HL-60 (cell line): ENCODE data around the gene DDX23.

Experiments used
- GABPA ChIP-seq: IDR thresholded peaks from 2 replicates; pipeline ENCODE4 v1.6.1; 2012; ENCODE audit warnings: low read depth
- POLR2AphosphoS5 ChIP-seq: IDR thresholded peaks from 2 replicates; pipeline ENCODE4 v1.6.1; 2012; ENCODE audit warnings: low read depth
- TF ChIP-seq, protein P1 (sequence below): IDR thresholded peaks from 2 replicates; pipeline ENCODE4 v1.6.1; 2012; ENCODE audit warnings: low read depth; ENCODE audit not compliant: insufficient replicate concordance
- TF ChIP-seq, protein P2 (sequence below): IDR thresholded peaks from one replicate; pipeline ENCODE4 v1.5.1; 2011; ENCODE audit warnings: low read length, control low read depth, inconsistent platforms; ENCODE audit not compliant: insufficient read depth

DNA sequence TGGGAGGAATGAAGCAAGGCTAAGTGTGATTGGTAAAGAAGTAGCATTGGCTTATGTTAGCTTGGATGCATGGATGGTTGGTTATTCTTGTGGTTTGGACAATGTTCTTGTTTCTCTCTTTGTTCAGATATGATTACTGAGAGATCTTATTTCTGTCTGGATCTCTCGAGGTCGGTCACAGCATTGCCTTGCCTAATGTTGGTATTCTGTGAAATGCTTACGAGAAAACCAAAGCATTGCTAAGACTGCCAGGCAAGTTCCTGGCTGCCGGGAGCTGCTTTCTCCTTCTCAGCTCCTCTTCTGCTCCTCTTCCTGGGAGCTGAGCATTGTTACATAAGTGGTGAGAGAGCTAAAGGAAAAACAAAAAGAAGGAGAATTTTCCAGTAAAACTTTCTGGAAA lies 21.1 kb upstream of the DDX23 start:
- TF ChIP-seq, protein P1, sequence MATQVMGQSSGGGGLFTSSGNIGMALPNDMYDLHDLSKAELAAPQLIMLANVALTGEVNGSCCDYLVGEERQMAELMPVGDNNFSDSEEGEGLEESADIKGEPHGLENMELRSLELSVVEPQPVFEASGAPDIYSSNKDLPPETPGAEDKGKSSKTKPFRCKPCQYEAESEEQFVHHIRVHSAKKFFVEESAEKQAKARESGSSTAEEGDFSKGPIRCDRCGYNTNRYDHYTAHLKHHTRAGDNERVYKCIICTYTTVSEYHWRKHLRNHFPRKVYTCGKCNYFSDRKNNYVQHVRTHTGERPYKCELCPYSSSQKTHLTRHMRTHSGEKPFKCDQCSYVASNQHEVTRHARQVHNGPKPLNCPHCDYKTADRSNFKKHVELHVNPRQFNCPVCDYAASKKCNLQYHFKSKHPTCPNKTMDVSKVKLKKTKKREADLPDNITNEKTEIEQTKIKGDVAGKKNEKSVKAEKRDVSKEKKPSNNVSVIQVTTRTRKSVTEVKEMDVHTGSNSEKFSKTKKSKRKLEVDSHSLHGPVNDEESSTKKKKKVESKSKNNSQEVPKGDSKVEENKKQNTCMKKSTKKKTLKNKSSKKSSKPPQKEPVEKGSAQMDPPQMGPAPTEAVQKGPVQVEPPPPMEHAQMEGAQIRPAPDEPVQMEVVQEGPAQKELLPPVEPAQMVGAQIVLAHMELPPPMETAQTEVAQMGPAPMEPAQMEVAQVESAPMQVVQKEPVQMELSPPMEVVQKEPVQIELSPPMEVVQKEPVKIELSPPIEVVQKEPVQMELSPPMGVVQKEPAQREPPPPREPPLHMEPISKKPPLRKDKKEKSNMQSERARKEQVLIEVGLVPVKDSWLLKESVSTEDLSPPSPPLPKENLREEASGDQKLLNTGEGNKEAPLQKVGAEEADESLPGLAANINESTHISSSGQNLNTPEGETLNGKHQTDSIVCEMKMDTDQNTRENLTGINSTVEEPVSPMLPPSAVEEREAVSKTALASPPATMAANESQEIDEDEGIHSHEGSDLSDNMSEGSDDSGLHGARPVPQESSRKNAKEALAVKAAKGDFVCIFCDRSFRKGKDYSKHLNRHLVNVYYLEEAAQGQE, result no peak
- no peak for TF ChIP-seq POLR2AphosphoS5
- TF ChIP-seq, protein P2, sequence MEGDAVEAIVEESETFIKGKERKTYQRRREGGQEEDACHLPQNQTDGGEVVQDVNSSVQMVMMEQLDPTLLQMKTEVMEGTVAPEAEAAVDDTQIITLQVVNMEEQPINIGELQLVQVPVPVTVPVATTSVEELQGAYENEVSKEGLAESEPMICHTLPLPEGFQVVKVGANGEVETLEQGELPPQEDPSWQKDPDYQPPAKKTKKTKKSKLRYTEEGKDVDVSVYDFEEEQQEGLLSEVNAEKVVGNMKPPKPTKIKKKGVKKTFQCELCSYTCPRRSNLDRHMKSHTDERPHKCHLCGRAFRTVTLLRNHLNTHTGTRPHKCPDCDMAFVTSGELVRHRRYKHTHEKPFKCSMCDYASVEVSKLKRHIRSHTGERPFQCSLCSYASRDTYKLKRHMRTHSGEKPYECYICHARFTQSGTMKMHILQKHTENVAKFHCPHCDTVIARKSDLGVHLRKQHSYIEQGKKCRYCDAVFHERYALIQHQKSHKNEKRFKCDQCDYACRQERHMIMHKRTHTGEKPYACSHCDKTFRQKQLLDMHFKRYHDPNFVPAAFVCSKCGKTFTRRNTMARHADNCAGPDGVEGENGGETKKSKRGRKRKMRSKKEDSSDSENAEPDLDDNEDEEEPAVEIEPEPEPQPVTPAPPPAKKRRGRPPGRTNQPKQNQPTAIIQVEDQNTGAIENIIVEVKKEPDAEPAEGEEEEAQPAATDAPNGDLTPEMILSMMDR, result no peak
- no peak for TF ChIP-seq GABPA
